ENCODE data around the gene SLMAP.

Gene SLMAP

GRCh38 chr3:57718118-57718517 is 38.0 kb upstream of the SLMAP start:
- no peak for TF ChIP-seq CTCF (conservative IDR thresholded peaks at IDR 0.05; ENCODE audit: control insufficient read depth, insufficient read depth, low read depth, low read length)
- no peak for DNase-seq (ENCODE audit: low read depth)
- H3K4me3 ChIP-seq (ENCODE audit: control insufficient read depth, low read depth, low read length), result no peak overlapping the region

- TF ChIP-seq CTCF (conservative IDR thresholded peaks at IDR 0.05; ENCODE audit: control insufficient read depth, insufficient read depth, low read depth, low read length), result no peak
Observed at GRCh38 chr3:57726397-57726796, 29.7 kb upstream of the SLMAP start.

DNA sequence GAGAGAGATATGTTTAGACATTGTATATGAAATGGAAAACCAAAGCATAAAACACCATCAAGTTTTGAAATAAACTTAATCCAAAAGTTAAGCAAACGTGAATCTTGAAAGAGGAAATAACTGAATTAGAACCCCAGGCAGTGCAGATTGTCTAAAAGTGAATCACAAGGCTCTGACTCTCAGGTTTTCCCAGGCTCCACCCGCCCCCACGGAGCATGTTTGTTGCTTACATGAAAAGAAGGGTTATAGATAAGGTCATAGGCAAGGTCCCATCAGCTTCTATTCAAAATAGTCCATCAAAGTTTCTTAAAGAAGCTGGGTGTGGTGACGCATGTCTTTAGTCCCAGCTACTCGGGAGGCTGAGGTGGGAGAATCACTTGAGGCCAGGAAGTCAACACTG is 29.0 kb upstream of the SLMAP start:
- peak; percentile 16 for DNase-seq (ENCODE audit: low read depth)
- TF ChIP-seq CTCF (conservative IDR thresholded peaks at IDR 0.05; ENCODE audit: control insufficient read depth, insufficient read depth, low read depth, low read length), result no peak
- no peak overlapping the region for H3K4me3 ChIP-seq (ENCODE audit: control insufficient read depth, low read depth, low read length)

More at GRCh38 chr3:57726397-57726796, 29.7 kb upstream of the SLMAP start:
- DNase-seq (ENCODE audit: low read depth), result no peak
- no peak overlapping the region for H3K4me3 ChIP-seq (ENCODE audit: control insufficient read depth, low read depth, low read length)

GRCh38 chr3:57729334-57730045 is 26.6 kb upstream of the SLMAP start:
- no peak overlapping the region for H3K4me3 ChIP-seq (ENCODE audit: control insufficient read depth, low read depth, low read length)
- no peak for DNase-seq (ENCODE audit: low read depth)
- TF ChIP-seq CTCF (conservative IDR thresholded peaks at IDR 0.05; ENCODE audit: control insufficient read depth, insufficient read depth, low read depth, low read length), result no peak

GRCh38 chr3:57730682-57731081 is 25.4 kb upstream of the SLMAP start:
- no peak for TF ChIP-seq CTCF (conservative IDR thresholded peaks at IDR 0.05; ENCODE audit: control insufficient read depth, insufficient read depth, low read depth, low read length)
- H3K4me3 ChIP-seq (ENCODE audit: control insufficient read depth, low read depth, low read length), result no peak overlapping the region
- no peak for DNase-seq (ENCODE audit: low read depth)

GRCh38 chr3:57731311-57731710 is 24.8 kb upstream of the SLMAP start:
- no peak for TF ChIP-seq CTCF (conservative IDR thresholded peaks at IDR 0.05; ENCODE audit: control insufficient read depth, insufficient read depth, low read depth, low read length)
- H3K4me3 ChIP-seq (ENCODE audit: control insufficient read depth, low read depth, low read length), result no peak overlapping the region
- DNase-seq (ENCODE audit: low read depth), result no peak

Measured in fibroblast of mammary gland (primary cell).